NCI-H1694 (cell line): ENCODE data around the gene RCC2.

Experiments used
- DNase-seq: peaks from one replicate; lab custom pipeline; 2025; lab: John Stamatoyannopoulos, UW

The RCC2 gene

DNA sequence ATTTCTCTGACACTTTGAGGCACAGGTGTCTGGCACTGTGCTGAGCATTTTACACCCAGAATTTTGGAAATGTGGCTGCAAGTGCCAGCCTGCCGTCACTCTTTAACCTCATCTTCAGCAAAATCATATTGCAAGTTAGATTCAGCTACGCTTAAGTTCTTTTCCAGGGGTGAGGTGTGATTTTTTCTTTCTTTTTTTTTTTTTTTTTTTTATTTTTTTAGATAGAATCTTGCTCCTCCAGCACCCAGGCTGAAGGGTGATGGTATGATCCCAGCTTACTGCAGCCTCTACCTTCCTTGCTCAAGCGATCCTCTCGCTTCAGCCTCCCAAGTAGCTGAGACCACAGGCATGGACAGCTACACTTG lies 2.5 kb upstream of the RCC2 start:
- DNase-seq = no peak

DNA sequence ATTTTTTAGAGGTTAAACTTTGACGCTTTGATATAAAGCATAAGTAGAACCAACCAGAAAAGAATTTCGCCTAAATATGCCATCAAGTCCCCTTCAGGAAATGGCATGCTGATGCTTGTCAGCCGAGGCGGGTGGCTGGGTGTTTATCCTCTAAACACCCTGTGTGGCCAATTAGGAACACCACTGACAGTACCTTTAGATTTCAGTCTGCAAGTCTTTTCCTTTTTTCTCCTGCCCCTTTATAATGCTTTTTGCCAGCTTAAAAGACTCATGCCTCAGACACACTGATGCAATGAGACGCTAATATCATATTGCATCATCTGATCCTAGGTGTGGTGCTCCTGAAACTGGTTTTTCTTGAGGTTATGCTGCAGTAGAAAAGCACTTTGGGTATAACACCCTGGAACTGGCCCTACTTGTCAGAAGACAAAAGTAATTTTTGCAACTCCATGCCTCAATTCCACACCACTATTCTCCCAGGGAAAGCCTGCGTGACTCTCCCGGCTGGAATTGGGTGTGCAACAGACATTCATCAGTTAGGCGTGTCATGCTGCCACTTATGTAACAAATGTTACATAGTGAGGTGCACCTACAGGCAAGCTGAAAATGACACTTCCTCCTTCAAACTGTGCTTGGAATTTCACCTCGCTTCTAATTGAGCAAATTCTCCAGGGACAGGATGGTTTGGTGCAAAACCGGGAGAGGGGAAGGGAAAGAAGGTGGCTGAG lies 2.0 kb upstream of the RCC2 start:
- no peak for DNase-seq

DNA sequence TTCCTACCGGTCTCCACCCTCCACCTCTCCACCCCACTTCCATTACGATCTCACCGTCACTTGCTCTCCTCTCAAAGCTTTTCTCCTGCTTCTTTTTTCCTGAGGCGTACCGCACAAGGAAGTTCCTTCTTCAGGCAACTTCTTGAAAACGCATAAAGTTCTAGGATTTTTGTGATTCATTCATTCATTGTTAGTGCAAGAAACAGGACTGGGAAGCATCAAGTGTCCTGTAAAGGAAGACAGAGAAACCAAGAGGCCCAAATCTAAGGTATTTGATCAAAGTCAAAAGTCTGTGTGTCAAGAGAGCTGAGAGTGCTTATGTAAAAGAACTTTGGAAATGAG lies 1.3 kb upstream of the RCC2 start:
- no peak for DNase-seq

DNA sequence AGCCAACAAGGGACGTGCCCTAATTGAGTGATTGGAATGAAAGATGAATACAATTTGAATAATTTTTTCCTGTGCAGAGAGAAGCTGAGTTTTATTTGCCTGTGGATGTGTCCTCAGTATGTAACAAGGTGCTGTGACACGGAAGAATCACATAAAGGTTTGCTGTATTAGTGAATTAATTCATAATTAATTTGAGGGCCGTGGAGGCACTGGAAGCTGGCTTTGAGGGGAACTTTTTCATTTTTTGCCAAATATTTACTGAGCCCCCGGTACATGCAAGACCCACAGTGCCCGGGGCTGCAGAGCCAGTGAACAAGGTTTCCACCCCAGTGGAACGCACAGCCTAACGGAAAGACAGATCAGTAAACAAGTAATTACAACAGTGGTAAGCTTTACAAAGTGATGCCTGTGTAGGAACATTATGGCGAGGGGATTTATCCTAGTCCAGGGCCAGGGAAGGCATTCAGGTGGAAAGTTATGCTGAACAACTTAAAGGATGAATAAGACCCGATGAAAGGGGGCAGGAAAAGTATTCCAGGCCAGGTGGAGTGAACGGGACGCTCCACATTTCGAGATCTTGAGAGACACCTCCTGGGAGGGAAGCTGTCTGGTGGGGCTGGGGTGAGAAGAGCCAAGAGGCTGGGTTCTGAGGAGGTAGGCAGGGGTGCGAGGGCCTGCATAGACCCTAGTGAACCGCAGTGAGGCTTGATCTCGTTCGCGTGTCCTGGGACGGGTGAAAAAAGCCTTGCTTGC lies 773 bp upstream of the RCC2 start:
- DNase-seq = no peak

DNA sequence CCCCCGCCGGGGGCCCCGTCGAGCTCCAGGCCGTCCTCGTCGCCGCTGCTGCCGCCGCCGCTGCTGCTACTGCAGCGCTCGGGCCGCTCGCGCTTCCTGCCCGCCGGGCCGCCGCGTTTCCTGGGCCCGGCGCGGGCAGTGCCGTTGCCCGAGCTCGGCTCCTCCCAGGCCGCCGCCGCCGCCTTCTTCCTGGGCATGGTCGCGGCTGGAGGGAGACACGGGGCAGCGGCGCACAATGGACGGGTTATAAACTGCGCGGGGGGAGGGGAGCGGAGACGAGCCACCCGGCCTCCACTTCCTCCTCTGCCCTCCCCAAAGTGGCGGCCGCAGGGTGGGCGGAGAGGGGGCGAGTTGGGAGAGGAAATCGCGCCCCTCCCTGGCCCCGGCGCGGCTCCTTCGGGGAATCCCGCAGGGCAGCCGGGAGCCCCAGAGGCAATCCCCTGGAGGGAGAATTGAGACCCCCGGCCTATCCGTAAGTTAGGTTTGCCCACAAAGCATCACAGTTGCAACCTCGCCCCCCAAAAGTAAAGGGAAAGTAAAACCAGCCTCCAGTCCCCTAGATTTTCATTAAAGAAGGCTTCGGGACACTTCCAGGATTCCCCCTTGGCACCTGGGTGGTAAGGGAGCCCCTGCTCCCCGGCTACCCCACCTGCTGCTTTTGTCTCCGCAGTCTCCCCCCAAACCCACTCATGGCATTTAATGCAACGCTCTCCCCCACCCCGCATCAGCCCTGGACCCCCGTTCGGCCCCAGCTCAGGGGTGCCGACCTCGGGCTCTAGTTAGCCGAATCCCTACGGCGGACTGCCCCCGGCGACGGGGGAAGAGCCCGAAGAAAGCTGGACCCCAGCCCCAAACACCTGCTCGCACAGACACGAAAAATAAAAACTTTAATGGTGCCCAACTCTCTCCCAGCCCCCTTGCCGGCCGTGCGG lies 893 bp downstream of the RCC2 start:
- DNase-seq = no peak

DNA sequence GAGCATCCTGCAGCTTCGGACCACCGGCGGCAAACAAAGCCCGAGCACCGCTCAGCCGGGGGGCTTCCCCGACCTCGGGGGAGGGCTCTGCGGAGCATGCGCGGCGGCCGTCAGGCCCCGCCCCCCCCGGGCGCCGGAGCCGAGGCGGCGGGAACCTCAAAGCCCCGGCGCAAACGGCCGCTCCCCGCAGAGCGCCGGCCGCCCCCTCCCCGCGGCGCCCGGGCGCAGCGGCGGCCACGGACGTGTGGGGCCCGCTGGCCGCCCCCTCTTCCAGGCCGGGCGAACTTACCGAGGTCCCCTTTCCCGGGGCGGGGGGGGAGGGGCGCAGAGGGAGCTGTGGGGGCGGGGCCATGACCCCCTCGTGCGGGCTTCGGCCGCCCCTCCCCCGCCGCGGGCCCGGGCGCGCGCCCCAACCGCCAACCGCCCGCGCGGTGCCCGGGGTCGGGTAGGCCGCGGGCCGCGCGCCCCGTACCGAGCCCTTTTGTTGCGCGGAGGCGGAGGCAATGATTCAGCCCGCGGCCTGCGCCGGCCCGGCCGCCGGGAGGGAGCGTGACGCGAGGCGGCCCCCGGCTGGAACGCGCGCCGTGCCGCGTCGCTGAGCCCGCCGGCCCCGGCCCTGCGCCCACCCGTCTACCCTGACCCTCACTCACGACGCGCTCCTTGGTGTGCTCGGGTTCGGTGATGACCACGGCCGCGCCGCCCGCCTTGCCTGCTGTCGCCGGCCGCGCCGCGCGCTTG lies 1.7 kb downstream of the RCC2 start:
- DNase-seq = no peak

DNA sequence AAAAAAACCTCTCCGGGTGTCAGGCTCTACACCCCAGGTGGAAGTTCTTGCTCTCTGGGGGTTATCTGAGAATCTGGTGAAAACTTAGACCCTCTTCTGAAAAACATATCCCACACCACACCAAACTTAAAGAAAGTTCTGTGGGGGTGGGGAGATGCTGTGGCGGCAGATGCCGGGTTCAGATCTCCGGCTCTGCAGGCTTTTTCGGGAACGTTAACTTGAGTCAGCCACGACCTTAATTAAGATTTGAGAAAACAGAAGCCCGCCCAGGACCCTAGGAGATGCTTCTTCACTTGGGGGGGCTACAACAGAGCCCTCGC lies 2.3 kb downstream of the RCC2 start:
- no peak for DNase-seq

DNA sequence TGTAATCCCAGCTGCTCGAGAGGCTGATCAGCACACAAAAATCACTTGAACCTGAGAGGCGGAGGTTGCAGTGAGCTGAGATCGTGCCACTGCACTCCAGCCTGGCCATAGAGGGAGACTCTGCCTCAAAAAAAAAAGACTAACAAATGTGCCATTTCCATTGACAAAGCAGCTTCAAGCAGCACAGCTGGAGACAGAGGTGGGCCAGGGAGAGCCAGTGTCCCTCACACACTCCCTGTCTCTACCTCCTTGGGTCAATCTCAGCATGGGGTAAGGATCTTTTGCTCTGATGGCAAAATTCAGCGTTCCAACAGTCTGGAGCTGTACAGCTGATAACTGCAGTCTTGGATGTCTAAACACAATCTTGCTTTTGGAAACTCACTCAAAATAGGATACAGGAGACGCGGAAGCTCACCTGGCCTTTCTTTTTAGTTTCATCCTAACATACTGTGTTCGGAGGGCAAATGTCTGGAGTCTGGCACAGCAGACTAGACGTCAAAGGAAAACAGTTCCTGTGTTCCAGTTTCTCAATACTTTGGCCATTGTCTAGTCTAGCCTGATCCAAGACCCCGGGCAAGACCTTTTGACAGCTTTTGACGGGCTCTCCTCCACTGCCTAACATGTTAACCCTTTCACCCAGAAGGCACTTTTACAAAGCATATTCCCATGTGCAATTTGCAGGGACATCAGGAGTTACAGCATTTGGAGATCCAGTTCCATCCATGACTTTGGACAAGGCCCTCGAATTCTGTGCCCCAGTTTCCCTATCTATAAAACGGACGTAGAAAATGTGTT lies 2.9 kb downstream of the RCC2 start:
- DNase-seq = no peak

DNA sequence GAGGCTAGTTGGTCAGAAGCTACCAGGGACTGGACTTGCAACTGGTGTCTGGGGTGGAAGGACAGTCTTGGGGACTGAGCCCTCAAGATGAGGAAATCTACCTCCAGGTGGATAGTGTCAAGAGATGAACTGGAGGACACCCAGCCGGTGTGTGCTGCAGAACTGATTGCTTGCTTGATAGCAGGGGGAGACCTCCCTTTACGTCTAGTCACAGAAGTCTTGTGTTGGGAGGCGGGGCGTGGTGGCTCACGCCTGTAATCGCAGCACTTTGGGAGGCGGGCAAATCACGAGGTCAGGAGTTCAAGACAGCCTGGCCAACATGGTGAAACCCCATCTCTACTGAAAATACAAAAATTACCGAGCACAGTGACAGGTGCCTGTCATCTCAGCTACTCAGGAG lies 4.9 kb downstream of the RCC2 start:
- no peak for DNase-seq

DNA sequence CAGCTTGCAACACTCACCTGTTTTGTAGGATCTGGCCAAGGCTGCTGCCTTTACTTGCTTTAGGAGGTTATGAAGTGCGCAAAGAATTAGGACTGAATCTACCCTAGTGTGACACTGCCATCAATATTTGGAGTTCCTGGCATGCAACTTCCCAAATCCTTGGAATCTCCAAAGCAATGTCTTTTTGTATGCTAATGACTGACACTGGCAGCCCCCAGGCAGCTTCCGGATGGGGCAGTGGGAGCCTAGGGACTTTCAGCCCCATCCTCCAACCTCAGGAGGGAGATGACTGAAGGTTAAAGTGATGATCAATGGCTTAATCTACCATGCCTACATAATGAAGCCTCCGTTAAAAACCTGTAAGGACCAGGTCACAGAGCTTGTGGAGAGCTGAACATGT lies 5.5 kb downstream of the RCC2 start:
- DNase-seq = no peak

DNA sequence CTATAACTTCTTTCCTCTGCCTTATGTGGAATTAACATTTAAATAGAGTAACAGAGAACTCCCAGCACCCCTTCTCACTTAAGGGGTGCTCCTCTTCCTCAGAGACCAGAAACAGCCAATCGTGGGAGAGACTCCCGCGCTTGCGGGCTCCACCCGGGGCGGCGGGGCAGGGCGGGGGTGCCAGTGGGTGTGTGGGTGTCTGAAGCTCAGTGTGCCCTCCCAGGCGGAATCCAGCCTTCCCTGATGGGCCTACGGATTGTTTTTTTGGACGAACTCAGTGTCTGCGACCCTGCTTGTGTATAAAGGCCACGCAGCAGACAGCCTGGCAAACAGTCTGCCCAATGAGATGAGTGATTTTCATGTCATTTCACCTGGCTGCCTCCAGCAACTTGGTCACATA lies 6.2 kb downstream of the RCC2 start:
- no peak for DNase-seq

DNA sequence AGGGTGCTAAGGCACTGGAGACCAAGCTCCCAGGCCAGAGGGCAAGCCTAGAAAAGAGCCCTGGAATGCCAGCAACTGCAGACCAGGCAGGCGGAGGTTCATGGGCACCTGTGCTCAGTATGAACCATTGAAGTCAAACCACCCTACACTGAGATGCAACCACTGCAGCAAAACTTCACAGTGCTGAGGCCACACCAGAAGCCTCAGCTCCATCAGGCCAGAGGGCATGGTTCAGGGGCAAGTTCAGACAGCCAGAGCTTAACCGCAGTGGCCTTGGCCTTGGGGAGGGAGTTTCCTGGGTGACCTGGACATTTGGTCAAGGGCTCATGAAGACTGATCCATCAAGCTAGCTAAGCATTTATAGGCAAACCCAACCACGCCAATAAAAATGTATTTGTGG lies 7.1 kb downstream of the RCC2 start:
- DNase-seq = no peak

DNA sequence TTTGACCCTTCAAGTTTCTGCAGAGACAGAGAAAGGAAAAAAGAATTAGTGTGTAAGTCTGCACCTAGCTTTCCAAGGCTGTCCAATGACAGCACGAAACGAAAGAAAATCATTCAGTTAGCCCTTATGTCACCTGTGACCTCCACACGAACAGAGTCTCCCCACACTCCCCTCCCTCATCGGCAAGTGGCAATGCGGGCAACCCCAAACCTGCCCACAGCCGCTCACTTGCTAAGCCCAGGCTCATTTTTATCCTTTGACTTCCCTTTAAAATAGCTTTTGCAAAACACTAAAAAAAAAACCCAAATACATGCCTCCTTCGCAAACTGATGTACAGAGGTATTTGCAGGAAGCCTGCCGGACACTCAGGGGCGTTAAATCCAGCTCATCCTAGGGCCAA lies 10.3 kb downstream of the RCC2 start:
- DNase-seq = no peak

DNA sequence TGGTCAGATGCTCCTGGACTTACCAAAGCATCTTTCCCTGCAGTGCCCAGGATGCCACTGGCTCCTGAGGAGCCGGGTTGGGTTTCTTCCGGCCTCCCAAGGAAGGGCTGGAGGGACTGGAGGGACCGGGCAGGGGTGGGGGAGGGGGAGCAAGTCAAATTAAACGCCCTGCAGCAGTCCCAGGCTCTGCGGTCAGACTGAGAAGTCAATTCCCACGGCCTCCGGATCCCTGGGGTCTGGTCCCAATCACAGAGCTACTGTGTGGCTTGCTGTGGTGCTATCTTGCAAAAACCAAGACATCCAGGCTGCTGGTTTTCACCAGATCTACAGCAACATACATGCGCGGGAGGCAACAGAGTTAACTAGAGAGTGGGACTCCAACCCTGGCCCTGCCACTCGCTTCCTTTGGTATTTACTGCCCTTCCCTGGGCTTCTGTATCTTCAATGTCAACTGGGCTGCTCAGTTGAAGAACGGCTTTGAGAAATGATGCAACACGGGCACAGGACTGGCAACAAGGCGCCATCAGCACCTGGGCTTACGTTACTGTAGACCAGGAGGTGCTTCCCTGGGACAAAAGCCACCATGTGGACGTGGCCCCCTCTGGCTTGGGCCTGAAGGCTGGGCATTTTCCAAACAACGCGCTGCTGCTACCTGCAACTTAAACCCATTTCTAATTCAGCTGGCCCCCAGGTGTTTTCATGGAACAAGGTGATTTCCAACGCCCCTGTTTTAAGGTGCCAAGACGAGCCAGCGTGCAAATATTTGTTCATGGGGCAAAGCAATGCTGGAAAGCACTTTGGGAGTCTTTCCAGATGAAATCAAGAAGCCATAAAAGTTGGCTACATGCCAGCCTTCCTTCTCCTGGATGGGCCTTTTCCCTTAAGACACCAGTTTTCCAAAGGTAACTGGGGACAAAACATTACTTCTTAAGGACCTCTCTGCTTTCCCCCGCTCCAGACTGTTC lies 11.5 kb downstream of the RCC2 start:
- no peak for DNase-seq

DNA sequence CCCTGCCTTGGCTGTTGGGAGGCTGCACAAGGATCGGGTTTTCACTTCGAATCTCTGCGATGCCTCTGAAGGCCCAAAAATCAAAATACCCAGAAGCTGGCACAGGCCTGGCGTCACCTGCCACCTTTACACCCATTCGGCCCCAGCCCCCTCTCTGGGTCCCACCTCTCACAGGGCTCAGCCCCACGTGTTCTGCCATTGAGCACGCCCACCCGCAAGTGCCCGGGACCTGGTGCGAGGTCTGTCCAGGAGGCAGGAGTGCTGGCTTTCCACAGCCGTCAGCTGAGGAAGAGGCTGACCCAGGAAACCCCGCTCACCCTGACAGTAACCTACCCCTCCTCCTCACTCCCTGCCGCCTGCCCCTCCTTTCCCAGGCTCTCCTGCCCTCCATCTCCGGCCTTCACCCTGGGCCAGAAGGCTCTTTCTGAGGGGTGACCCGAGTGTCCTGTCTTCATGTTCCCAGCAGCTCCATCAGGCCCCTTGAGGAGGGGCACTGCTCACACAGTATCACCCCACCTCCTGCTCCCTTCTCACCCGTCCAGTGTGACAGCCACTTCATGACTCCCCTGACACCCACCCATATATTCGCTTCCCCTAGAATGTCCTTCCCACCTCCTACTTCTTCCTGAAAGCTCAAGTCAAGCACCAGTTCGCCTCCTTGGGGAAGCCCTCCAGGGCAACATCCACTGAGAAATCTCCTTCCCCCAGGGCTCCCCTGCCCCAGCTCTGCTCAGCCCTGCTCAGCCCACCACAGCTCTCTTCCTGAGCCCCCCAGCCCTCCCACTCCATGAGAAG lies 13.5 kb downstream of the RCC2 start:
- no peak for DNase-seq

DNA sequence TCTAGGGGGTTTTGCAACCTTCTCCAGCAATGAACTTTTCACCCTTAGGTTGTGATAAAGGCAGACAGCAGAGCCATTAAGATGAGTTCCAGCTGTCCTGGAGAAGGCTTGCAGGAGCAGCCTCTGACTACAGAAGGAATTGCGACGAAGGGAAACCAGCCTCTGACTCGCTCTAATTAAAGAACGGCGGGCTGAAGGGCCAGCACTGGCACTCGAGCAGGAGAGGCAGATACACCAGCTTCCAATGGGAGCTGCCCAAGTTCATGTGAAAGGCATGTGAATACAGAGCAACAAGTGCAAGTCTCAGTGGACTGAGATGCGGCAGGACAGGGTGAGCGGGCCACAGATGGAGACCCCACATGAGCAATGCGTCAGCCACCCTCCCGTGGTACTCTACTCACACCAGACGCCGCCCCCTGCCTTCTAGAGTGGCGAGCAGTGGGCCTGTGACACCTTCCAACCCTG lies 15.7 kb downstream of the RCC2 start:
- DNase-seq = no peak

DNA sequence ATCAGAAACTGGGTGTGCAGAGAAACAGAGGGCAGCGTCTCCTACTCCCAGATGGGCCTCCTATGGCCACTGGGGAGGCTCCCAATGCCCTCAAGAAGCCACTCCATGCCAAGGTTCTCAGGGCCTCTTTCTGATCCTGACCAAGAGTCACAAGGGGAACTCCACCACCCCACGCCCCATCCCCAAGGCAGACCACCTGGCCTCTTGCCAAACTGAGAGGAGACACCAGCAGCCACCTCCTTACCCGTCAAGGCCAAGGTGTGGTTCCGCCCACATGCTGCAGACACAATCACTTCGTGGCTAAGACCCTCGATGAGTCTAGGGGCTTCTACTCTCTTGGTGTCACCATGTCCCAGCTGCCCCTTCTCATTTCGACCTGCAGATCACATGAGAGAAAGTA lies 17.0 kb downstream of the RCC2 start:
- DNase-seq = no peak

DNA sequence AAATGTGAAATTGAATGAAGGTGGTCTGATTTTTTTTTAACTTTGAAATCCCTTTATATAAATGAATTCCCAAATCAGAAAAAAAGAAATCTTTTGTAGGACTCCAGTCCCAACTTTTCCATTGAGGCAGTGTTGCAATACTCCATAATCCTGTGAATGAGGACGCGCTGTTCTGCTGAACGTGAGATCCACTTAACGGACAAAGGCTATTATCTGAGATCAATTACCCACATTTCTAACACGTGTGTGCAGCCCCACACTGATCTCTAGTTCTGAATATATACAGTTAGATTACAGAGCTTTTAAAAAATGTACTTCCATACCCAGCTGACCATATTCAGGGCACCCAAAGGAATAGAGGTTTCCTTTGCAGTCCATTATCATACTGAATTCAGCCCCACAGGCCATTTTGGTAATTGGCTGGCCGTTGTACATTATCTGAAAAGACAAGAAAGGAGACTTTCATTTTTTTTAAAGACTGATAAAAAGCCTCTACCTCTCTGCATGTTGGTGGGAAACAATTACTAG lies 19.0 kb downstream of the RCC2 start:
- no peak for DNase-seq

DNA sequence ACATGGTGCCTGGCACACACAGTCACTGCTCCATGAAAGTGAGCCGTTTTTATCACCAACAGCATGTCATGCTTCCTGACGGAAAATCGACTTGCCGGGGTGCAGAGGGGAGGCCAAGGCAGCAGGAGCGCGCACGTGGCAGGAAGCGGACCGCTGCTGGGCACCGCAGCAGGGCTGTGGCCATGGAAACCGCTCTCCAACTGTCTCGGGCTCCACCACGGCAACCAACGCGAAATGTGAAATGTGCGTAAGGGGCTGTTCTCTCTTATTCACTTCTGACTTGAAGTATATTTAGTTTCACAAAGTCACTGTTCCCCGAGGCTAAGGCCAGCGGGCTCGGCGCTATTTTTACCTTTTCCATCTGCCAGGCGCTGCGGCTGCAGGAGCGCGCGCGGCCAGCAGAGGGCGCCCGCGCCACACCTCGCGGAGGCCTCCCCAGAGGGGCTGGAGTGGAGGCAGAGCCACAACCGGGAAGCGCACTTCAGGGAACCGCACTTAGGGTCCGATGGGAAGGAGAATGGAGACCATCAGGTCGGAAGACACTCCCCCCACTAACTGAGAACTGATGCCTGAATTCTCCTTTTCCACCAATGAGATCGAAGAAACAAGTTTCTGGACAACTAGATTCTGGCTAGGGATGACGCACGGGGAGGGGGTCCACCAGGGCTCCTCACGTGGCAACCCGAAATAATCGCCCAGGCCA lies 19.7 kb downstream of the RCC2 start:
- no peak for DNase-seq
